NCI-H1417 treated with DMSO at 0.1 percent for 48 hours (cell line): ENCODE data around the gene B4GALT5.

Experiments
- DNase-seq: peaks from one replicate; lab custom pipeline; 2025; lab: John Stamatoyannopoulos, UW

The B4GALT5 gene

GRCh38 chr20:49603209-49603627, 110.5 kb downstream of the B4GALT5 start:
- DNase-seq: no peak

DNA sequence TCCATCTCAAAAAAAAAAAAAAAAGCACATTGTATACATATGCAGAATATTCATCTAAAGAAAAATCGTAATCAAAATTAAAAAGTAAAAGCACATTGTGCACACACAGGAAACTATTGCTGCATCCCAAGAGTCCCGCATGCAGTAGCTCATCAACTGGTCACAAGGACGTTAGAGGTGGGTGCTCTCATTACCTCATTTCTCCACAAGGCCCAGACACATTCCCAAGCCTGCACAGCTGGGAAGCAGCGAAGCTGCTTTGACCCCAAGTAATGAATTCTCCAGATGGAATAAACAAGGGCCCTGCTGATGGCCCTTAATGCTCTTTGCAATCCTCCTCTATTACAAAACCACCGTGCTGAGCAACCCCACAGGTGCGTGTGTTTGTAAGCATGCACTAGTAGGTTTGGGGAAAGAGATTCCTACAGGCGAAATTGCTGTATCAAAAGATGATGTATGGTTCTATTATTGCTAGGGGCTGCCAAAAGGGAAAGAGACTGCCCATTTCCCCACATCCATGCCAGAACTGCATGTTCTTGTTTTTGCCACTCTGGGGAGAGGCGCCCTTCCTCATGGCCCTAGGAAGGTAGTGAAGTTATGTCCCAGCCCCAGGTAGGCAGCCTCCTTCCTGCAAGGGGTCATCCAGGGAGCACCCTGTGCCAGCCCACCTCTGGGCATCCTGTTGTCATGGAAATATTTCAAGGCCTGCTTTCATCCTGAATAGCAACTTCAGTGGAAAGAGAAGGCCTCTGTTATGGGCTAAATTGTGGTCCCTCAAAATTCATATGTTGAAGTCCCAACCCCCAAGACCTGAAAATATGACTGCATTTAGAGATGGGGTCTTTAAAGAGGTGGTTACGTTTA, 111.1 kb downstream of the B4GALT5 start:
- DNase-seq: no peak

DNA sequence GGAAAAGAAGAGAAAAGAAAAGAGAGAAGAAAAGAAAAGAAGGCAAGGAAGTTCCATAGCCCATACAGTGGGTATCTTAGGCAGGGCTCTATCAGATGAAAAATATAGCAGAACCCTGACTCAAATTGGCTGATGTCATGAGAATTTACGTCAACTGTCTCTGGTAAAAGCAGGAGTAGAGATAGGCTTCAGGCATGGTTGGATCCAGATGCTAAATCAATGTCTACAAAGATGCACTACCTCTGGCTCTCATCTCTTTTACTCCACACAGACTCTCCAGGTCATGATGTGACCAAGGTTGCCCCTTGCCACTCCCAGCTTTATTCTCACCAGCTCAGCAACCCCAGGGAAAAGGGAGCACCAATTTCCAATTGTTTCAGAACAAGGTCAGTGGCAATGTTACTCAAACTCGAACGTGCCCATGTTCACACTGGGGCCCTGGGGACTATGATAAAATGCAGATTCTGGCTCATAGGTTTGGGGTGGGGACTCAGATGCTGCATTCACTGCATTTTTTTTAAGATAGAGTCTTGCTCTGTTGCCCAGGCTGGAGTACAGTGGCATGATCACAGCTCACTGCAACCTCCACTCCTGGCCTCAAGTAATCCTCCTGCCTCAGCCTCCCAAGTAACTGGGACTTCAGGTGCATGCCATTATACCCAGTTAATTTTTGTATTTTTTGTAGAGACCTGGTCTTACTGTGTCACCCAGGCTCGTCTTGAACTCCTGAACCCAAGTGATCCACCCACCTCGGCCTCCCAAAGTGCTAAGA, 112.3 kb downstream of the B4GALT5 start:
- no peak for DNase-seq

DNA sequence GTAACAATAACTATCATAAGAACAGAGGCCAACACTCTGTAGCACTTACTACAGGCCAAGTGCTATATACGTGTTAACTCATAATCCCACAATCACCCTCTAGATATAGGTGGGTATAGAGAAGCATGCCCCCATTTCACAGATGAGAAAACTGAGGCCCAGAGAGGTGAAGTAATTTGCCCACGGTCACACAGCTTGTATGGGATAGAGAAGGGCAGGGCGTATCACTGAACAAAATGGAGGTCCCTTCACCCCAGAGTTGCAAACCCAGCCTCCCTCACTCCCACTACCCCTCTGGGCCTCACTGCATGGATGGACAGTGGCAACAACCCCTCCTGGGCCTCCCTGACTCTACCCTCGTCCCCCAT, 113.9 kb downstream of the B4GALT5 start:
- DNase-seq: no peak

DNA sequence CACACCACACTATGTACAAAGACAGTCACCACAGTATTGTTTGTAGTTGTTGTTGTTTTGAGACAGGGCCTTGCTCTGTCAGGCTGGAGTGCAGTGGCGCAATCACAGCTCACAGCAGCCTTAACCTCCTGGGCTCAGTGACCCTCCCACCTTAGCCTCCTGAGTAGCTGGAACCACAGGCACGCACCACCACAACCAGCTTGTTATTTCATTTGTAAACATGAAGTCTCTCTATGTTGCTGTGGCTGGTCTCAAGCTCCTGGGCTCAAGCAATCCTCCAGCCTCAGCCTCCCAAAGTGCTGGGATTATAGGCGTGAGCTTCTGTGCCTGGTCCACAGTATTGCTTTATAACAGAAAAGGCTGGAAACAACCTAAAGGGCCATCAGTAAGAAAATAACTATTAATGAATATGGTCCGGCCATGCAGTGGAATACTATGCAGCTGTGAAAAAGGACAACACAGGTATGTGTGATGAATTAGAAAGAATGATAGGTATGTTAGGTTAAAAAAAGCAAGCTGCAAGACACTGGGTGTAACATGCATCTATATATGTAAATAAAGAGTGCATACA, 115.8 kb downstream of the B4GALT5 start:
- no peak for DNase-seq

DNA sequence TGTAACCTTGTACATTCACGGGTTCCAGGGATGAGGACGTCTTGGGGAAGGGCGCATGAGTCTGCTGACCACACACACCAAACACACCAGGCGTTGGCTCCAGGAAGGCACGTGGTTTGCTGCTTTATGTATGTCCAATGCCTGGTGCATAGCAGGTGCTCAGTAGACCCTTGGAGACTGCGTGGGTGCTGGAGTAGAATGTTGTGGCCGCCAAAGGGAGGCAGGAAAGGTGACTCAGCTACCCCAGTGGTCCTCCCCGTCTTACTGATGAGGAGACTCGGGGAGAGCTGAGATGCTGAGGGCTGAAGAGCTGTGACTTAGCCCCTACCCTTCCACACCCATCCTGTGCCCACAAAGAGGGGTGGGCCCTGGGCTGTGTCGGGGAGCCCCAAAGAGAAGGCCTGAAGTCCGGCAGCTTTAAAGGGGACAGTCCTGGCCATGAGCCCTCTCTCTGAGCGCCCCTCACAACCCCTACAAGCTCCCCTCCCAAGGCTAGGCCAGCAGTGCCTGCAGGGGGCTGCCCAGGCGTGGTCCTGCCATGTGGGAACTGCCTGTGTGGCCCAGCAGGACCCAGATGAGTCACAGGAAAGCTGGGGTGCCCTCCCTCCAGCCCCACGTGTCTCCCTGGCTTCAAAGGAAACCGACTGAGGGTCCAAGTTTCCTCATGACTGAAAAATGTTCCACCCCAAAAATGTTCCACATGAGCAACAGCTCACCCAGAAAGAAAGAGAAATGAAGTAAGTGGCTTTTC, 117.7 kb downstream of the B4GALT5 start:
- no peak for DNase-seq

GRCh38 chr20:49595346-49595745, 118.3 kb downstream of the B4GALT5 start:
- no peak for DNase-seq

DNA sequence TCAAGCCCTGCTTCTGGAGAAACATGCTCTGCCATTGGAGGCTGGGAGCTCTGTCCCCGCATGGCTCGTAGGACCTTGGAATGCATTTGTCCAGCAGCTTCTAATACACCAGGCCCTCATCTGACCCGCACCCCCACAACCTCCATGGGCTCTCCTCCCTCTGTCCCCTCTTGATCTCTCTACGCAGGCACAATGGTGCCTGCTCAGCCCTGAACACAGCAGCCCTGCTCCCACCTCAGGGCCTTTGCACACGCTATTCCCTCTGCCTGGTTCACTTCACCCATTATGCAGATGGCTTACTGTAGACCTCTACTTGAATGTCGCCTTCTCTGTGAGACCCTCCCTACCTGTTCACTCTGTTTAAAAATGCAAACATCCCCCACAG, 118.8 kb downstream of the B4GALT5 start:
- DNase-seq: no peak

DNA sequence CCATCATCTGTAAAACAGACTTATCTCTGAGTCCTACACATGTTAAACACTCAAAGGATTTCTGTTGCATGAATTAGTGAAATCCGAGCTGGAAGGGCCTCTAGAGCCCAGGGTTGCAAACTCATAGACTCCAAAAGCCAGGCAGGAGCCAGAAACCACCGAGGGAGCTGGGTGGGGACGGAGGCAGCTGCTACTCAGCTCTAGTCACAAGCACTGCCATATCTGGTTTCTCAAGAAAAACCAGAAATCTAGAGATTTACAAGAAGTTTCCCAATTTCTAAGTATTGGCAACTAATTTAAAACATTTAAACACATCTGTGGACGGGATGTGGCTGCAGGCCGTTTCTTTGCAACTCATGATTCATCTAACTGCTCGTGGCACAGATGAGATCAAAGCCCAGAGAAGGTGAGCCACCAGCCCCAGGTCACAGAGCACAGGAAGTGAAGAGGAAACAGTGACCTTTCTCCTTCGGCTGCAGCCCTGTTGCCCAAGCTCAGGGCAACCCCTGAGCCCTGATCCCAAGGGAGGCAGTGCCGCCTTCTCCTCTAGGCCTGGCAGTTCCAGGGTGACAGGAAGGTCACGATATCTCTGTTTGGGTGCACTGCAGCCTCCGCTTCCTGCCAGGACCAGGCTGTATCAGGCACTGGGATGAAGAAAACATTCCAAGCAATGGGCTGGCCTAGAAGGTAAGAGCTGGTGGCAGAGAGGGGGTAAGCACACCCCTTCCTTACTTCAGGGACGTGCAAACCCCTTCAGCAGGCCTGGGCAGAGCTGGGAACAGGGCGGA, 119.3 kb downstream of the B4GALT5 start:
- DNase-seq: no peak

DNA sequence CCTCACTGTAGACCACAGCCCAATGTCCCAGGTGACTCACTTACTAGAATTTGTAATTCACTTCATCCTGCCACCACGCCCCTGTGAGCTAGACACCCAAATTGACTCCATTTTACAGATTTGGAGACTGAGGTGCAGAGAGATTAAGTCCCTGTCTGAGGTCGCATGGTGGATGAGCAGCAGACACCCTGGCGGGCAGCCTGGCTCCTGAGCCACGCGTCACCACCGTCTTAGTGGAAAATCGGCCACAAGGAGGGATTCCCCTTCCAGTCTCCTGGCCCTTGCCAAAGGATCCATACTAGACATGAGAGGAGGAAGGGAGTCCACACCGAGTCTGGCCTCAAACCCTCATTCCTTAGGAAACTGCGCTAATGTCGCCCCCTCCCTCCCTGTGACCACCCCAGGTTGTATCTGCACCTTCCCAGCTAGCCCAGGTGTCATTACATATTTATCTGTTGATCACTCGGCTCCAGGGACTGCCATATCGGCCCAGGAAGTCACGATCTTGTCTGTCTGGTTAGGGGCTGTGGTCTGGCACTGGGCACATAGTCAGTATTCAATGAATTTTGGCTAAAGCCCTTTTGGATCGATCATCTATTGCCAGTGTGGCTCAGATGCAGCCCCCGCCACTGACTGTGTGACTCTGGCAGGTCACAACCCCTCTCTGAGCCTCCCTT, 120.1 kb downstream of the B4GALT5 start:
- no peak for DNase-seq

DNA sequence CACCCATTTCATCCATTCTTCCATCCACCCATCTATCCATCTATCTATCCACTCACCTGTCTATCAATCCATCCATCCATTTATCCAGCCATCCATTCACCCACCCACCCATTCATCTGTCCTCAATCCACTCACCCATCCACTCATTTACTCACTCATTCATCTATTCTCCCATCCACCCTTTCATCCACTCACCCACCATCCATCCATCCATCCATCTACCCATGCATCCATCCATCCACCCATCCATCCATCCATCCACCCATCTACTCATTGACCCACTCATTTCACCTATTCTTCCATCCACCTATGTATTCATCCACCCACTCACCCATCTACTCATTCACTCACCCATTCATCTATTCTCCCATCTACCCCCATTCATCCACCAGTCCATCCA, 121.6 kb downstream of the B4GALT5 start:
- no peak for DNase-seq

DNA sequence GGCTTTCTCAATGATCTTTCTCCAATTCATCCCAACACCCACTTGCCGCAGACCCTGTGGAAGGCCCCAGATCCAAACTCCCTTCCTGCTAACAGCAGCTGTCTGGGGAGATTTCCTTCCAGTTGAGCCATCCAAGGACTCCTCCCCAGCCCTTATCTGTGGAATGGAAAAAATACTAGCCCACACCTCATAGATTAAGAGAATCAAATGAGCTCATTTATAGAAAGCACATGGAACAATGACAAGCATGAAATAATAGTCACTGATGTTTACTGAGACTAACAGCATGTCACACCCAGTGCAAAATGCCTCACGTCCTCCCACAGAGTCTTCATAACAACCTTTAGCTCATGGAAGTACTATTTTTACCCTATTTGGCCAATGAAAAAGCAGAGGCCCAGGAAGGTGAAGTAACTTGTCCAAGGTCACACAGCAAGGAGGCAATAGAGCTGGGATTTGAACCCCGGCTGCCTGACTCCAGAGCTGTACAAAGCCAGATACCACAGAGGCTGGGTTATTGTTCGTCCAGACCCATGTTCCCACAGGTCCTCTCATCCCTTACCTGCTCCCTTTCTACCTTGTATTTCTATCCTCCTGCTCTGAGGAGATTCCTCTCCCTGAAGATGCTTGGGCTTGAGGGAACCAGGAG, 122.3 kb downstream of the B4GALT5 start:
- no peak for DNase-seq

- DNase-seq: no peak
These were observed 123.3 kb downstream of the B4GALT5 start for GRCh38 chr20:49590163-49591017.

DNA sequence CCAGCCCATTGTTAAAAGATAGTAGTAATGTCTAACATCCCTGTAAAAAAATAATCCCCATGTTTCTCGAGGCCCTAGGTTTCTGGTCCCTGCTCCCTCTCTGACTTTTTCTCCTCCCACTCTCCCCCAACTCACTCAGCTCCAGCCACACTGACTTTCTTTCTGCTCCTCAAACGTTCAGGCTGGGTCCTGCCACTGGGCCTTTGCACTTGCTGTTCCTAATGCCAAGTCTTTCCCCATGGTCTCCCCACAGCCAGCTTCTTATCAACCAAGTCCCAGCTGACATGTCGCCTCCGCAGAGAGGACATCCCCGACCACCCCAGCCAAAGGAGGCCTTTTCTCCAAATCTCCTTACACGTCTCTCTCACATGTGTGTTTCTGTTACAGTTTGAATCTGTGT, 123.9 kb downstream of the B4GALT5 start:
- no peak for DNase-seq

- no peak for DNase-seq
These were observed 126.5 kb downstream of the B4GALT5 start for GRCh38 chr20:49587111-49587570.

DNA sequence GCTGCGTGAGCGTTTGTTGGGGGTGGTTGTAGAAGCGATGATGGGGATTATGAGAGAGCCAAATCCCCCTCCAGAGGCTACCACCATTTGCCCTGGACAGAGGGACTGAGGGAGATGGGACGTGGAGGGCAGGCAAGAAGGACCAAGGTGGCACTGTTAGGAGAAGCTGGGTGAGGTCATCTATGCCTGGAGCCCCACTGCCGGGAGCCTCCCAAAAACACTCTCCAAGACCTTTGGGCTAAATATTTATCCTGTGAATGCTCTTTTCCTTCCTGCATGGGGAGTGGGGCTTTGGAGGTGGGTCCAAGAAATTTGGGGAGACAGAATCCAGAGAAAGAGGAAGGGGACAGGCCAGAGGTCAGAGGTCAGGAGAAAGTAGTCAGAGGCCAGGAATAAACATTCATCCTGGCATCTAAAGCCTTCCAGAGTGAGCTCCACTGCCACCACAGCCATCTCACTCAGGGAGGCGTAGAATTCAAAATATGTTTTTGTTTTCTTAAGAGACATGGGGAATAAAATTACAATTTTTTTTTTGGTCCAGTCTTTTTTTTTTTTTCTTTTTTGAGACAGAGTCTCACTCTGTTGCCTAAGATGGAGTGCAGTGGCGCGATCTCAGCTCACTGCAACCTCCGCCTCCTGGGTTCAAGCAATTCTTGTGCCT, 128.0 kb downstream of the B4GALT5 start:
- DNase-seq: no peak

- DNase-seq: no peak
These were observed 129.0 kb downstream of the B4GALT5 start for GRCh38 chr20:49584418-49585382.
